HCEC 1CT (cell line): ENCODE data around the gene IL21R.

Experiments used
- DNase-seq: peaks from one replicate; pipeline ENCODE4 v3.0.0-alpha.2; 2017

IL21R gene

GRCh38 chr16:27492588-27492979 is 90.6 kb downstream of the IL21R start:
- DNase-seq = no peak

- DNase-seq = no peak
Observed at GRCh38 chr16:27495191-27495590, 93.2 kb downstream of the IL21R start.

- DNase-seq = no peak
Observed at GRCh38 chr16:27498031-27498825, 96.3 kb downstream of the IL21R start.

- DNase-seq = no peak
Observed at GRCh38 chr16:27498916-27499658, 97.1 kb downstream of the IL21R start.

GRCh38 chr16:27499659-27500055 is 97.7 kb downstream of the IL21R start:
- DNase-seq = no peak

GRCh38 chr16:27500801-27501200 is 98.8 kb downstream of the IL21R start:
- DNase-seq = no peak
